HCT116 (cell line): ENCODE measurements around the gene UBE2E2. TPM values are rescaled to one million over a fixed set of nuclear protein-coding genes. Genes with fewer than 3 reads are reported as not detected.

Experiments
- ATAC-seq: fragments of 200-7000 bp; cut with Tn5 transposase; 2 replicates; pipeline ENCODE4 v1.9.1; 2020; ENCODE audit warnings: mild to moderate bottlenecking, moderate library complexity
- BruUV-seq: library from RNA; stranded (reverse); fragments of 400-500 nt; replicated peaks from 2 replicates; lab custom pipeline; 2021; lab: Mats Ljungman, UMichigan
- CTCF ChIA-PET: fragments of 300-600 bp; sonication (Branson Sonifier 250); formaldehyde crosslinking; loops from one replicate; lab custom pipeline; 2021; ENCODE audit warnings: antibody characterized with exemption; lab: Charles Lee
- POLR2A ChIA-PET: fragments of 300-600, 350-600 bp; sonication (Branson Sonifier 250); formaldehyde crosslinking; loops from one replicate; lab custom pipeline; 2021; ENCODE audit warnings: antibody characterized with exemption; lab: Charles Lee
- RAD21 ChIA-PET, 2 experiments: fragments of 300-600 bp; sonication (Branson Sonifier 250); formaldehyde crosslinking; loops; one replicate each; lab custom pipeline; 2023; ENCODE audit warnings: low total read pairs in 2 of 2; ENCODE audit not compliant: uncharacterized antibody in 2 of 2, unreplicated experiment in 2 of 2, low non-redundant PET in 1 of 2; lab: Charles Lee
- DNase-seq: peaks from one replicate; pipeline ENCODE4 v3.0.0-alpha.2; 2010; ENCODE audit warnings: low read depth, low spot score
- H2AFZ ChIP-seq: fragments of 200-600 bp; shearing (Covaris generic), sonication (generic); 2 replicates; pipeline ENCODE4 v1.6.1; 2017; ENCODE audit warnings: low read depth, mixed run types, mixed read lengths, antibody characterized with exemption, low read length; ENCODE audit not compliant: poor library complexity, severe bottlenecking
- H3K27ac ChIP-seq: 2 replicates; pipeline ENCODE4 v1.5.1; 2012; ENCODE audit warnings: low read depth, low read length
- H3K27me3 ChIP-seq: fragments of 200-600 bp; sonication (generic); 2 replicates; pipeline ENCODE4 v1.6.1; 2016; ENCODE audit warnings: mixed run types, low read length, mixed read lengths; ENCODE audit not compliant: insufficient read depth
- H3K36me3 ChIP-seq, 2 experiments: fragments of 200-500 bp in 1 of 2; fragments of 200-600 bp in 1 of 2; sonication (Bioruptor generic) in 1 of 2; sonication (generic) in 1 of 2; 2 replicates each; pipeline versions ENCODE4 v1.5.1 to v1.6.1; 2014 to 2016; ENCODE audit warnings: low read length in 2 of 2, inconsistent platforms in 1 of 2, mixed read lengths in 1 of 2, mixed run types in 1 of 2; ENCODE audit not compliant: insufficient read depth in 2 of 2, control insufficient read depth in 1 of 2
- H3K4me1 ChIP-seq, 2 experiments: fragments of 200-600 bp in 1 of 2; sonication (generic) in 1 of 2; 2 replicates each; pipeline versions ENCODE4 v1.5.1 to v1.6.1; 2012 to 2017; ENCODE audit warnings: low read length in 2 of 2, inconsistent platforms in 1 of 2, mild to moderate bottlenecking in 1 of 2, mixed read lengths in 1 of 2, mixed run types in 1 of 2, moderate library complexity in 1 of 2; ENCODE audit not compliant: insufficient read depth in 2 of 2, control insufficient read depth in 1 of 2
- H3K4me2 ChIP-seq: fragments of 200-600 bp; sonication (generic); 2 replicates; pipeline ENCODE4 v1.6.1; 2017; ENCODE audit warnings: mixed run types, low read length, mixed read lengths
- H3K4me3 ChIP-seq, 2 experiments: fragments of 200-600 bp in 1 of 2; sonication (generic) in 1 of 2; replicated peaks in 1 of 2; 2 replicates each; pipeline ENCODE4 v1.5.1; 2011 to 2016; ENCODE audit warnings: low read length in 2 of 2, control low read depth in 1 of 2, low read depth in 1 of 2, mild to moderate bottlenecking in 1 of 2, mixed read lengths in 1 of 2, mixed run types in 1 of 2
- H3K79me2 ChIP-seq: fragments of 200-600 bp; sonication (generic); 2 replicates; pipeline ENCODE4 v1.6.1; 2017; ENCODE audit warnings: mild to moderate bottlenecking, mixed run types, low read length, moderate library complexity, mixed read lengths; ENCODE audit not compliant: insufficient read depth
- H3K9ac ChIP-seq: fragments of 200-600 bp; sonication (generic); 2 replicates; pipeline ENCODE4 v1.6.1; 2016; ENCODE audit warnings: low read length, mixed read lengths
- H3K9me2 ChIP-seq: fragments of 200-600 bp; sonication (generic), shearing (Covaris generic); 2 replicates; pipeline ENCODE4 v1.6.1; 2017; ENCODE audit warnings: mixed run types, mild to moderate bottlenecking, moderate library complexity; ENCODE audit not compliant: insufficient read depth
- H3K9me3 ChIP-seq, 2 experiments: fragments of 200-500 bp in 1 of 2; fragments of 200-600 bp in 1 of 2; sonication (Bioruptor generic) in 1 of 2; sonication (generic) in 1 of 2; 2 replicates each; pipeline ENCODE4 v1.6.1; 2014 to 2017; ENCODE audit warnings: low read length in 2 of 2, mixed read lengths in 2 of 2, inconsistent platforms in 1 of 2, low read depth in 1 of 2, mild to moderate bottlenecking in 1 of 2, mixed run types in 1 of 2, moderate library complexity in 1 of 2; ENCODE audit not compliant: control insufficient read depth in 1 of 2, insufficient read depth in 1 of 2
- H4K20me1 ChIP-seq: fragments of 200-600 bp; sonication (generic), shearing (Covaris generic); 2 replicates; pipeline ENCODE4 v1.6.1; 2017; ENCODE audit warnings: mixed run types, mild to moderate bottlenecking, moderate library complexity; ENCODE audit not compliant: insufficient read depth
- ATF3 ChIP-seq: IDR thresholded peaks from 2 replicates; pipeline ENCODE4 v1.6.1; 2012
- ELF1 ChIP-seq: IDR thresholded peaks from 2 replicates; pipeline ENCODE4 v1.6.1; 2012; ENCODE audit warnings: low read depth, borderline replicate concordance
- EZH2 ChIP-seq: fragments of 200-600 bp; sonication (generic); IDR thresholded peaks from 2 replicates; pipeline ENCODE4 v1.6.1; 2017; ENCODE audit warnings: antibody characterized with exemption, mixed run types
- EZH2phosphoT487 ChIP-seq: fragments of 200-600 bp; IDR thresholded peaks from 2 replicates; pipeline ENCODE4 v1.6.1; 2018; ENCODE audit warnings: antibody characterized with exemption, borderline replicate concordance
- FOSL1 ChIP-seq: IDR thresholded peaks from 2 replicates; pipeline ENCODE4 v1.6.1; 2012; ENCODE audit warnings: low read depth
- MAX ChIP-seq: IDR thresholded peaks from 2 replicates; pipeline ENCODE4 v1.6.1; 2012
- POLR2AphosphoS5 ChIP-seq: IDR thresholded peaks from 2 replicates; pipeline ENCODE4 v1.6.1; 2011; ENCODE audit warnings: mild to moderate bottlenecking, low read depth, low read length, moderate library complexity
- RAD21 ChIP-seq: IDR thresholded peaks from 2 replicates; pipeline ENCODE4 v1.6.1; 2012; ENCODE audit warnings: low read depth, mild to moderate bottlenecking
- TCF7L2 ChIP-seq: IDR thresholded peaks from 2 replicates; pipeline ENCODE4 v1.7.0; 2011; ENCODE audit warnings: borderline replicate concordance, inconsistent platforms; ENCODE audit not compliant: insufficient read depth, insufficient read length; ENCODE audit errors: extremely low read depth
- ZBTB33 ChIP-seq: IDR thresholded peaks from 2 replicates; pipeline ENCODE4 v1.6.1; 2011; ENCODE audit warnings: mild to moderate bottlenecking, low read length, moderate library complexity; ENCODE audit not compliant: insufficient replicate concordance; ENCODE audit errors: extremely low read depth
- ZNF274 ChIP-seq: fragments of 200-500 bp; sonication (Bioruptor generic); IDR thresholded peaks from 2 replicates; pipeline ENCODE4 v1.6.1; 2014; ENCODE audit warnings: mild to moderate bottlenecking, low read depth, low read length, inconsistent platforms
- intact Hi-C: fragments of 100-400 bp; cut with micrococcal nuclease; formaldehyde crosslinking; loops from 2 replicates; pipeline ENCODE4 v1.10.0; 2022
- total RNA-seq: library from RNA; stranded (reverse); gene quantifications from one replicate; pipeline ENCODE4 v1.2.1, GENCODE V29; 2021; ENCODE audit not compliant: unreplicated experiment
- TF ChIP-seq, protein P1 (sequence below), 3 experiments: fragments of 200-600 bp in 1 of 3; sonication (generic) in 1 of 3; IDR thresholded peaks in 2 of 3; conservative IDR thresholded peaks in 1 of 3; 2 replicates each; pipeline ENCODE4 v1.5.1; 2012 to 2017; ENCODE audit warnings: low read depth in 2 of 3, low read length in 2 of 3, antibody characterized with exemption in 1 of 3, borderline replicate concordance in 1 of 3, control low read depth in 1 of 3, mild to moderate bottlenecking in 1 of 3, mixed read lengths in 1 of 3, mixed run types in 1 of 3, moderate library complexity in 1 of 3; ENCODE audit not compliant: insufficient read depth in 1 of 3

The UBE2E2 gene
- total RNA-seq, 1 experiment from 2014 or later, result 21.4 TPM

DNA sequence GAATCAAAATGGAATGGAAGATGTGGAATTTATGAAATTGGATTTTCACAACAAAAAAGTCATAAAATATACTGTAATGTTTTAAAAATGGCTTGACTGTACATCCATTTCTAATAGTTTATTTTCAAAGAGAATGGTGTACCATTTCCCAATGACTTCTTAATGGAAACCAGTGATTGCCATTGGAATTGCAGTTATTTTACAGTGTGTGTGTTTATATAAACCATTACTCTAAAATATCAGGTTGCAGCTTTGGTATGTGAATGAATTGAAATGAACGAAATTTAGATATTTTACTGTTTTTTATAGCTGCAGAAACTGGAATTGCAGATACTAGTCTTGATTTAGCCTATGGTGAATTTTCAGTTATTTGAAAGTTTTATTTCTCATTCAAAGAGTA is 165.6 kb downstream of the UBE2E2 start:
- ChIA-PET POLR2A (no interaction called here), CTCF (no interaction called here), RAD21 (no interaction called here)
- Histone ChIP-seq H3K79me2 (no peaks in the 10 kb centered on the region), H3K27me3 (no peaks in the 10 kb centered on the region), H3K27ac (no peak overlapping the region), H4K20me1 (no peaks in the 10 kb centered on the region), H3K4me1 (no peaks in the 10 kb centered on the region), H3K9me3 (no peaks in the 10 kb centered on the region), H3K9ac (no peak overlapping the region), H3K36me3 (no peaks in the 10 kb centered on the region), H3K4me3 (no peak overlapping the region), H2AFZ (no peak overlapping the region), H3K9me2 (no peaks in the 10 kb centered on the region), H3K4me2 (no peak overlapping the region)
- DNase-seq (no peak), ATAC-seq (no peak)
- TF ChIP-seq RAD21, result no peak
- TF ChIP-seq MAX, result no peak
- TF ChIP-seq ZBTB33, result no peak
- TF ChIP-seq EZH2phosphoT487, result no peak
- TF ChIP-seq TCF7L2, result no peak
- TF ChIP-seq, protein P1, sequence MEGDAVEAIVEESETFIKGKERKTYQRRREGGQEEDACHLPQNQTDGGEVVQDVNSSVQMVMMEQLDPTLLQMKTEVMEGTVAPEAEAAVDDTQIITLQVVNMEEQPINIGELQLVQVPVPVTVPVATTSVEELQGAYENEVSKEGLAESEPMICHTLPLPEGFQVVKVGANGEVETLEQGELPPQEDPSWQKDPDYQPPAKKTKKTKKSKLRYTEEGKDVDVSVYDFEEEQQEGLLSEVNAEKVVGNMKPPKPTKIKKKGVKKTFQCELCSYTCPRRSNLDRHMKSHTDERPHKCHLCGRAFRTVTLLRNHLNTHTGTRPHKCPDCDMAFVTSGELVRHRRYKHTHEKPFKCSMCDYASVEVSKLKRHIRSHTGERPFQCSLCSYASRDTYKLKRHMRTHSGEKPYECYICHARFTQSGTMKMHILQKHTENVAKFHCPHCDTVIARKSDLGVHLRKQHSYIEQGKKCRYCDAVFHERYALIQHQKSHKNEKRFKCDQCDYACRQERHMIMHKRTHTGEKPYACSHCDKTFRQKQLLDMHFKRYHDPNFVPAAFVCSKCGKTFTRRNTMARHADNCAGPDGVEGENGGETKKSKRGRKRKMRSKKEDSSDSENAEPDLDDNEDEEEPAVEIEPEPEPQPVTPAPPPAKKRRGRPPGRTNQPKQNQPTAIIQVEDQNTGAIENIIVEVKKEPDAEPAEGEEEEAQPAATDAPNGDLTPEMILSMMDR (IDR thresholded peaks at IDR 0.05 in 2 of 3, conservative IDR thresholded peaks at IDR 0.05 in 1 of 3; ENCODE audit: borderline replicate concordance in 1 of 3, insufficient read depth in 1 of 3, low read depth in 2 of 3, low read length in 2 of 3), result no peak
- TF ChIP-seq ZNF274, result no peak
- no peak for TF ChIP-seq POLR2AphosphoS5
- no peak for TF ChIP-seq ELF1
- no peak for TF ChIP-seq EZH2
- TF ChIP-seq ATF3, result no peak
- no peak for TF ChIP-seq FOSL1
- no TSS peak for BruUV-seq
- intact Hi-C loops, result no loop called here
